ENCODE data around the gene ARL2BP. TPM values are rescaled to one million over a fixed set of nuclear protein-coding genes. Genes with fewer than 3 reads are reported as not detected.
A peak's percentile ranks its signal among the peaks of the same experiment; 100 is the strongest.

Gene ARL2BP
- total and polyA plus RNA-seq, 2 of the 4 experiments (the other 2 are of a cell fraction): 46.9 to 73.7 TPM

DNA sequence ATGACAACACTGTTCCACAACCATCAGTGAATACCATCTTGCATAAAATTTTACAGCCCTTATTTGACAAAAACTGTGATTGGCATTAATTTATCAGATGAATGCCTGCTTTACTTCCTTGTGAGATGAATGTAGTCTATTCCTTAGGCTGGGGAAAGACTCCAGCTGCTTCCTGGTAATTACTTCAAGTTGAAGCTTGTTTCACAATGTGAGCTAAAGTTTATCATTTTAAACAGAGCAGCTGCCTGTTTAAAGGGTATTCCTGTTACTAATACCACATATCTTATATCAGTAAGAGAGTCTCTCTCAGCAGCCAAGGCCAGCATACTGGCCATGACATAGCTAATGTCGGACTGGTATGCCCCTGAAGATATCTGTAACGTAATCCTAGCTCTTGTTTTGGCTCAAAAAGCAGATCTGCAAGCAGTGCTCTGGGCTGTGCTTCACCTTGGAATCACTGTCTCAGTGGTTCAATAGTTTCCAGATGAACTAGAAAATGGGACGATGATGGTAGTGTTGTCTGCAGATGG lies 13.2 kb upstream of the ARL2BP start:
- Histone ChIP-seq H2AK5ac (ENCODE audit: low read depth, low read length) (no peak overlapping the region), H3K9me3 (ENCODE audit: control insufficient read depth, insufficient read depth, low read length) (no peaks in the 10 kb centered on the region), H3K4ac (ENCODE audit: low read depth, low read length) (no peak overlapping the region), H2BK20ac (ENCODE audit: low read depth, low read length) (no peak overlapping the region), H3K18ac (ENCODE audit: low read depth, low read length) (no peak overlapping the region), H2BK5ac (ENCODE audit: low read depth, low read length, poor library complexity, severe bottlenecking) (no peak overlapping the region), H2AK9ac (replicated peaks; ENCODE audit: low read depth, low read length, poor library complexity) (no peak overlapping the region), H4K5ac (ENCODE audit: low read depth, low read length) (no peak overlapping the region), H3K9me1 (ENCODE audit: insufficient read depth, low read length) (peaks cover 10% of the 10 kb centered on the region), H2BK15ac (ENCODE audit: low read depth, low read length) (no peak overlapping the region), H3K56ac (ENCODE audit: extremely low read depth, insufficient read depth, low read length) (no peak overlapping the region), H3K79me1 (ENCODE audit: low read depth in 1 of 2, low read length in 2 of 2) (peaks cover 0 to 7% of the 10 kb centered on the region in 2 experiments; a peak in 2 of 4 replicates), H3K27ac (ENCODE audit: insufficient read depth, low read length) (peak overlapping the region; percentile 11; the same call in 1 of the 2 replicates), H2AFZ (replicated peaks; ENCODE audit: low read length, poor library complexity) (no peak overlapping the region), H3K36me3 (ENCODE audit: control insufficient read depth, insufficient read depth, low read length) (peaks cover 27% of the 10 kb centered on the region), H3K23ac (ENCODE audit: low read depth, low read length) (no peak overlapping the region), H3K4me1 (ENCODE audit: control insufficient read depth, insufficient read depth, low read length) (peaks cover 8% of the 10 kb centered on the region), H4K8ac (ENCODE audit: low read depth in 2 of 2, low read length in 2 of 2) (no peak overlapping the region), H4K91ac (ENCODE audit: insufficient read depth, low read depth, low read length) (no peak overlapping the region), H4K20me1 (ENCODE audit: insufficient read depth, low read length) (no peaks in the 10 kb centered on the region), H3K4me3 (ENCODE audit: insufficient read depth, low read depth, low read length) (no peak overlapping the region), H3K9ac (ENCODE audit: low read depth, low read length) (no peak overlapping the region), H2BK120ac (ENCODE audit: low read depth, low read length) (no peak overlapping the region), H3K27me3 (ENCODE audit: control insufficient read depth, insufficient read depth, low read length) (no peaks in the 10 kb centered on the region), H3K4me2 (ENCODE audit: low read depth, low read length) (no peak overlapping the region), H3K14ac (replicated peaks; ENCODE audit: low read depth, low read length) (no peak overlapping the region)
- no peak for TF ChIP-seq NFE2L2 (IDR thresholded peaks at IDR 0.05; ENCODE audit: low read depth, low read length)
- TF ChIP-seq ELK1 (IDR thresholded peaks at IDR 0.05; ENCODE audit: borderline replicate concordance, low read depth, low read length): no peak
- no peak for TF ChIP-seq CHD1 (IDR thresholded peaks at IDR 0.05; ENCODE audit: low read depth, low read length)
- TF ChIP-seq MAFK (IDR thresholded peaks at IDR 0.05; ENCODE audit: low read depth, low read length): no peak
- ChIA-PET POLR2A (ENCODE audit: unreplicated experiment) (interaction anchor here (0.5 to 0.7 kb wide), 2 partner anchors 10 to 13 kb away, joined by 3 to 4 read pairs; no protein-coding TSS in a partner anchor), CTCF (no interaction called here)
- intact Hi-C loops (cut with micrococcal nuclease) (no loop called here), dilution Hi-C loops (cut with HindIII; ENCODE audit: low sequenced_read_pairs, unreplicated experiment) (no loop called here), in situ Hi-C loops (cut with MboI; ENCODE audit: low sequenced_read_pairs) (no loop called here)
- no TSS peak for BruUV-seq (replicated peaks)
- peak; percentile 1 for DNase-seq
- WGBS, 2 experiments (ENCODE audit: extremely low coverage in 2 of 2, insufficient read length in 1 of 2): 100% methylated on average over 3 of the region's 3 CpGs; no CpG with 5 or more reads in 1 of the 2 experiments
- ATAC-seq (ENCODE audit: low read depth): peak; percentile 39
